Gastroesophageal sphincter (tissue), 2 donors: ENCODE data around the gene USH1G.

ENCODE experiments used
- POLR2A ChIP-seq, 2 donors: fragments of 450-650 bp; IDR thresholded peaks; one replicate each; pipeline ENCODE4 v1.6.1; 2017; ENCODE audit warnings: antibody characterized with exemption in 2 of 2, mild to moderate bottlenecking in 2 of 2, moderate library complexity in 1 of 2
- POLR2AphosphoS5 ChIP-seq: sonication (generic); formaldehyde crosslinking; IDR thresholded peaks from one replicate; pipeline ENCODE4 v1.6.1; 2017; ENCODE audit warnings: antibody characterized with exemption

DNA sequence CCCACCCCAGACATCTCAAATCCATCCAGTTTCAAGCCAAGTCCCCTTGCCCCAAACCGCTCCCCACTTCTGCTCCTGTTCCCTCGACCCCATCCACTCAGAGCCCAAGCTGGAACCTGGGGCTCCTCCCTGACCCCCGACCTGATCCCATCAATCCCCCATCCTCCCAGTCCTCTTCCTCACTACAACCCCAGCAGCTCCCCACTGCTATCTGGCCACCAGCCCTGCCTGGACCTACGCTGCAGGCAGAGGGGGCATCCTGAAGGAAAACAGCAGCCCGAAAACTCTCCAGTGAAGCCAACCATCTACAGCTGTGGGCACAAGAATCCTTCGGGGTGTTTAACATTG is 54.2 kb downstream of the USH1G start:
- TF ChIP-seq POLR2A (IDR thresholded peaks at IDR 0.05) (no peak), POLR2AphosphoS5 (no peak)
